EL (cell line): ENCODE results near the gene ITGBL1.

Source experiments
- DNase-seq: peaks from one replicate; pipeline ENCODE4 v3.0.0-alpha.2; 2016

ITGBL1 gene

GRCh38 chr13:101639711-101640110, 187.2 kb downstream of the ITGBL1 start:
- DNase-seq, result peak; percentile 36

GRCh38 chr13:101640788-101641400, 188.4 kb downstream of the ITGBL1 start:
- DNase-seq, result peak; percentile 91

GRCh38 chr13:101645871-101646270, 193.4 kb downstream of the ITGBL1 start:
- DNase-seq, result no peak

GRCh38 chr13:101647760-101648159, 195.3 kb downstream of the ITGBL1 start:
- DNase-seq, result no peak

GRCh38 chr13:101648766-101649487, 196.5 kb downstream of the ITGBL1 start:
- no peak for DNase-seq

GRCh38 chr13:101649488-101650126, 197.1 kb downstream of the ITGBL1 start:
- peak; percentile 76 for DNase-seq

- peak; percentile 73 for DNase-seq
Measured at GRCh38 chr13:101654883-101655282, 202.4 kb downstream of the ITGBL1 start.

GRCh38 chr13:101655435-101655834, 203.0 kb downstream of the ITGBL1 start:
- DNase-seq, result no peak

GRCh38 chr13:101660711-101661110, 208.2 kb downstream of the ITGBL1 start:
- DNase-seq, result no peak

- DNase-seq, result no peak
Measured at GRCh38 chr13:101661839-101662238, 209.4 kb downstream of the ITGBL1 start.

GRCh38 chr13:101673360-101674105, 221.1 kb downstream of the ITGBL1 start:
- no peak for DNase-seq

GRCh38 chr13:101681834-101682233, 229.4 kb downstream of the ITGBL1 start:
- peak; percentile 2 for DNase-seq

GRCh38 chr13:101686003-101686402, 233.5 kb downstream of the ITGBL1 start:
- DNase-seq, result no peak

- DNase-seq, result no peak
Measured at GRCh38 chr13:101690871-101691270, 238.4 kb downstream of the ITGBL1 start.

GRCh38 chr13:101691341-101691860, 238.9 kb downstream of the ITGBL1 start:
- peak; percentile 12 for DNase-seq

GRCh38 chr13:101695870-101696516, 243.5 kb downstream of the ITGBL1 start:
- no peak for DNase-seq

GRCh38 chr13:101697745-101698144, 245.3 kb downstream of the ITGBL1 start:
- DNase-seq, result no peak

- peak; percentile 18 for DNase-seq
Measured at GRCh38 chr13:101698400-101698799, 245.9 kb downstream of the ITGBL1 start.

- DNase-seq, result no peak
Measured at GRCh38 chr13:101700598-101700997, 248.1 kb downstream of the ITGBL1 start.

GRCh38 chr13:101703081-101703480, 250.6 kb downstream of the ITGBL1 start:
- DNase-seq, result no peak

- no peak for DNase-seq
Measured at GRCh38 chr13:101703838-101704237, 251.4 kb downstream of the ITGBL1 start.

- DNase-seq, result peak; percentile 91
Measured at GRCh38 chr13:101706651-101707050, 254.2 kb downstream of the ITGBL1 start.

- DNase-seq, result no peak
Measured at GRCh38 chr13:101707659-101708058, 255.2 kb downstream of the ITGBL1 start.
